K562 (cell line): ENCODE results near the gene AFF1. TPM values are rescaled to one million over a fixed set of nuclear protein-coding genes. Genes with fewer than 3 reads are reported as not detected.

Experiments
- ATAC-seq: fragments of 200-7000 bp; cut with Tn5 transposase; 3 replicates; pipeline ENCODE4 v1.9.1; 2020; ENCODE audit warnings: moderate library complexity
- BruUV-seq: library from RNA; stranded (reverse); fragments of 400-500 nt; replicated peaks from 2 replicates; lab custom pipeline; 2021; lab: Mats Ljungman, UMichigan
- CTCF ChIA-PET: fragments of 300-600 bp; formaldehyde crosslinking; extraction: SDS; loops from one replicate; lab custom pipeline; 2021; ENCODE audit warnings: low intra/inter-chr PET ratio; lab: Yijun Ruan, JAX
- POLR2A ChIA-PET: fragments of 300-600, 350-650 bp; sonication (Branson Sonifier 250); formaldehyde crosslinking; extraction: SDS; loops from one replicate; lab custom pipeline; 2021; ENCODE audit warnings: antibody characterized with exemption, inconsistent platforms; lab: Yijun Ruan, JAX
- DNase-seq, 4 experiments: peaks; one replicate each; pipeline versions ENCODE4 v3.0.0 to v3.0.0-alpha.2; 2011 to 2018; ENCODE audit warnings: low spot score in 3 of 4, mixed read lengths in 3 of 4; ENCODE audit errors: extremely low read depth in 1 of 4
- FAIRE-seq: peaks from 2 replicates; lab custom pipeline; 2011; peaks lifted over from hg19 to GRCh38; lab: Jason Lieb, UNC
- H2AFZ ChIP-seq: 2 replicates; pipeline ENCODE4 v1.6.0; 2011; ENCODE audit warnings: low read depth, low read length, control low read depth, inconsistent platforms
- H3K27ac ChIP-seq: fragments of 200-600 bp; 3 replicates; pipeline ENCODE4 v1.8.0; 2011; ENCODE audit warnings: low read depth, mild to moderate bottlenecking, control low read depth, inconsistent platforms, low read length, moderate library complexity, mixed read lengths; ENCODE audit errors: extremely low read depth
- H3K27me3 ChIP-seq, 2 experiments: fragments of 300-600 bp in 1 of 2; 2 replicates in 1 of 2; 3 replicates in 1 of 2; pipeline versions ENCODE4 v1.6.0 to v1.8.0; 2011; ENCODE audit warnings: inconsistent platforms in 2 of 2, low read length in 2 of 2, mild to moderate bottlenecking in 1 of 2, mixed read lengths in 1 of 2, moderate library complexity in 1 of 2; ENCODE audit not compliant: control insufficient read depth in 2 of 2, insufficient read depth in 2 of 2
- H3K36me3 ChIP-seq: fragments of 300-600 bp; 3 replicates; pipeline ENCODE4 v1.8.0; 2011; ENCODE audit warnings: mild to moderate bottlenecking, low read length, inconsistent platforms; ENCODE audit not compliant: control insufficient read depth, insufficient read depth
- H3K4me1 ChIP-seq, 2 experiments: fragments of 200-600 bp in 1 of 2; replicated peaks in 1 of 2; 2 replicates in 1 of 2; 3 replicates in 1 of 2; pipeline versions ENCODE4 v1.5.1 to v1.8.0; 2011; ENCODE audit warnings: inconsistent platforms in 2 of 2, low read length in 2 of 2, mild to moderate bottlenecking in 1 of 2, mixed read lengths in 1 of 2, moderate library complexity in 1 of 2; ENCODE audit not compliant: control insufficient read depth in 2 of 2, insufficient read depth in 2 of 2
- H3K4me2 ChIP-seq: 2 replicates; pipeline ENCODE4 v1.6.1; 2011; ENCODE audit warnings: low read length, control low read depth, inconsistent platforms, mixed read lengths; ENCODE audit not compliant: insufficient read depth
- H3K4me3 ChIP-seq: fragments of 200-600 bp; sonication (generic), shearing (Covaris generic); 2 replicates; pipeline ENCODE4 v1.5.1; 2016; ENCODE audit warnings: control low read depth, inconsistent platforms
- H3K79me2 ChIP-seq: fragments of 200-600 bp; 3 replicates; pipeline ENCODE4 v1.8.0; 2011; ENCODE audit warnings: low read length, inconsistent platforms; ENCODE audit not compliant: control insufficient read depth, insufficient read depth
- H3K9ac ChIP-seq, 2 experiments: 2 replicates each; pipeline versions ENCODE4 v1.6.0 to v1.6.1; 2011; ENCODE audit warnings: low read depth in 2 of 2, low read length in 2 of 2, control low read depth in 1 of 2, inconsistent platforms in 1 of 2, mild to moderate bottlenecking in 1 of 2, mixed read lengths in 1 of 2; ENCODE audit not compliant: insufficient read depth in 1 of 2
- H3K9me1 ChIP-seq: one replicate; pipeline ENCODE4 v1.6.0; 2011; ENCODE audit warnings: inconsistent platforms, mild to moderate bottlenecking, low read length, moderate library complexity; ENCODE audit not compliant: control insufficient read depth, insufficient read depth
- H3K9me3 ChIP-seq: replicated peaks from 2 replicates; pipeline ENCODE4 v1.5.1; 2011; ENCODE audit warnings: low read depth, low read length, inconsistent platforms; ENCODE audit not compliant: control insufficient read depth, insufficient read depth
- H4K20me1 ChIP-seq: replicated peaks from 2 replicates; pipeline ENCODE4 v1.6.1; 2011; ENCODE audit warnings: low read length, inconsistent platforms, mixed read lengths; ENCODE audit not compliant: control insufficient read depth, insufficient read depth
- CSDE1 ChIP-seq, 2 experiments: fragments of 450-650 bp; IDR thresholded peaks; 2 replicates each; pipeline ENCODE4 v1.6.1; 2016; ENCODE audit warnings: mild to moderate bottlenecking in 1 of 2
- CXXC5 ChIP-seq: fragments of 250-450 bp; sonication (Bioruptor Pico); IDR thresholded peaks from 2 replicates; pipeline ENCODE4 v1.8.0; 2022; ENCODE audit warnings: inconsistent platforms, mild to moderate bottlenecking, moderate library complexity
- FOXA1 ChIP-seq: fragments of 450-650 bp; IDR thresholded peaks from 2 replicates; pipeline ENCODE4 v1.6.1; 2016; ENCODE audit warnings: mild to moderate bottlenecking, borderline replicate concordance
- HMG20A ChIP-seq: fragments of 450-650 bp; formaldehyde crosslinking; conservative IDR thresholded peaks from 2 replicates; pipeline ENCODE4 v1.4.0; 2020; ENCODE audit warnings: mild to moderate bottlenecking, mixed read lengths
- PHF21A ChIP-seq: fragments of 450-650 bp; IDR thresholded peaks from 2 replicates; pipeline ENCODE4 v1.6.1; 2017; ENCODE audit warnings: low read depth, borderline replicate concordance
- POLR2AphosphoS2 ChIP-seq: IDR thresholded peaks from 2 replicates; pipeline ENCODE4 v1.6.1; 2012; ENCODE audit warnings: low read length, improper control_type of control experiment
- RAD51 ChIP-seq: fragments of 450-650 bp; IDR thresholded peaks from 2 replicates; pipeline ENCODE4 v1.7.1; 2016; ENCODE audit warnings: low read depth, mild to moderate bottlenecking, borderline replicate concordance
- THRA ChIP-seq: fragments of 450-650 bp; IDR thresholded peaks from 2 replicates; pipeline ENCODE4 v1.6.1; 2017; ENCODE audit warnings: mild to moderate bottlenecking, moderate library complexity
- ZNF124 ChIP-seq: sonication (generic); formaldehyde crosslinking; IDR thresholded peaks from 2 replicates; pipeline ENCODE4 v1.8.1; 2022; ENCODE audit warnings: missing genetic modification reagents
- ZNF140 ChIP-seq: fragments of 250-450 bp; sonication (Bioruptor Pico); IDR thresholded peaks from 2 replicates; pipeline ENCODE4 v1.8.0; 2021; ENCODE audit warnings: moderate library complexity, mild to moderate bottlenecking, inconsistent platforms
- ZNF197 ChIP-seq: fragments of 200-800 bp; sonication (Bioruptor generic); IDR thresholded peaks from 2 replicates; pipeline ENCODE4 v1.6.1; 2016; ENCODE audit warnings: low read depth, missing genetic modification characterization, missing compliant biosample characterization
- ZSCAN32 ChIP-seq: fragments of 450-650 bp; formaldehyde crosslinking; IDR thresholded peaks from 2 replicates; pipeline ENCODE4 v1.4.0; 2020; ENCODE audit warnings: mild to moderate bottlenecking, moderate library complexity
- WGBS: fragments of 100-300 bp; shearing (Covaris generic); methylation state at CpG from one replicate; pipeline ENCODE4 v1.1.6; 2016; ENCODE audit warnings: low coverage, mixed read lengths; ENCODE audit not compliant: insufficient coverage; ENCODE audit errors: missing lambda C conversion rate; 5-methylcytosine and 5-hydroxymethylcytosine counted together
- in situ Hi-C: fragments of 300-500 bp; cut with MboI; formaldehyde crosslinking; loops from 4 replicates; pipeline ENCODE4 v1.15.0; 2018; ENCODE audit warnings: inconsistent platforms, mixed read lengths
- intact Hi-C: fragments of 100-400 bp; cut with micrococcal nuclease; formaldehyde crosslinking; loops from 2 replicates; pipeline ENCODE4 v1.14.2; 2022
- polyA plus RNA-seq, 8 experiments: library from polyadenylated mRNA; depleted of rRNA in 4 of 8; stranded (reverse) in 5 of 8; unstranded in 3 of 8; fragments of >200 nt; fragmentation: Nextera tagmentation in 2 of 8; fragmentation: Illumina TruSeq in 1 of 8; extraction: Ambion mirVana in 2 of 8; extraction: Trizol in 1 of 8; gene quantifications; 2 replicates each; pipeline versions ENCODE4 v1.2.1 to v1.2.3, GENCODE V29; 2011 to 2014; ENCODE audit warnings: inconsistent platforms in 1 of 8, missing spikeins in 1 of 8
- total RNA-seq, 7 experiments: library from RNA; depleted of rRNA in 6 of 7; stranded (reverse); fragments of >200 nt in 6 of 7; fragmentation: Illumina TruSeq in 2 of 7; extraction: Trizol in 2 of 7; gene quantifications; 2 replicates each; pipeline versions ENCODE4 v1.2.1 to v1.2.3, GENCODE V29; 2011 to 2021; ENCODE audit warnings: low replicate concordance in 1 of 7
- TF ChIP-seq, protein P1 (sequence below): fragments of 200-800 bp; sonication (Bioruptor generic); IDR thresholded peaks from 2 replicates; pipeline ENCODE4 v1.6.1; 2017; ENCODE audit warnings: missing genetic modification characterization, missing compliant biosample characterization
- TF ChIP-seq, protein P2 (sequence below): fragments of 250-450 bp; sonication (Bioruptor Pico); IDR thresholded peaks from 2 replicates; pipeline ENCODE4 v1.4.0; 2020; ENCODE audit warnings: mild to moderate bottlenecking, moderate library complexity

AFF1 gene
- total and polyA plus RNA-seq, 9 of the 15 experiments (the other 6 are each of a cell fraction or from before 2014, with no cell fraction given), result 4.1 to 47.5 (median 17.2) TPM

DNA sequence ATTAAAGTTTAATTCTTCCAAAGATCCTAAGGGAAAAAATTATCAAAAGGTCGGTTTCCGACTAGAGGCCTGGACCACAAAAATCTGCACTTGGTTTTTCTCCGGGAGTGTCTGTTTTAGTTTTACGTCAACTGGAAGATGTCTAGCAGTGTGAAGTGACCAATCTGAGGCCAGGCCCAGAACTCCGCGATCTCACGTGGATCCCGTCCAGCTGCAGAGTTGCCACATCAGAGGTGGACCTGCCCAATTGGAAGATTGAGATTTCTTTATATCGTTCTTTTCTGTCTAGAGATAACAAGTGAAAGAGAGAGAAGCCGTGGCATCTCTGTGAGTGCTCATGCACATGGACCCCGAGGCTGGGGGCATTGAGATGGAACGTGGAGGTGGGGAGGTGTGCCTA is 115.8 kb downstream of the AFF1 start:
- Histone ChIP-seq H3K27me3 (no peaks in the 10 kb centered on the region), H2AFZ (no peak overlapping the region), H3K4me2 (no peak overlapping the region), H4K20me1 (no peaks in the 10 kb centered on the region; the same call in 1 of the 2 replicates), H3K4me1 (peaks cover 14 to 34% of the 10 kb centered on the region in 2 experiments), H3K4me3 (no peak overlapping the region), H3K9me1 (no peaks in the 10 kb centered on the region), H3K36me3 (peaks cover 55% of the 10 kb centered on the region; the same call in 2 of the 3 replicates), H3K9me3 (no peaks in the 10 kb centered on the region), H3K79me2 (peaks cover 90% of the 10 kb centered on the region), H3K9ac (no peak overlapping the region), H3K27ac (no peak overlapping the region)
- POLR2A ChIA-PET, result interaction anchor here (1.0 to 1.4 kb wide), 3 partner anchors 44 to 128 kb away, joined by 3 to 4 read pairs (median 4); no protein-coding TSS in a partner anchor
- BruUV-seq, result no TSS peak
- FAIRE-seq, result no peak
- ATAC-seq, result no peak
- intact Hi-C loops, result loop anchor here (5.0 kb wide), 1 partner anchor 113 kb away; the partner anchor contains the start of gene AFF1
- CTCF ChIA-PET, result interaction anchor here (0.6 kb wide), 1 partner anchor 12 kb away, joined by 4 read pairs; no protein-coding TSS in a partner anchor
- in situ Hi-C loops, result no loop called here
- DNase-seq, result no peak
- TF ChIP-seq CSDE1 (IDR thresholded peaks at IDR 0.05) (no peak), CXXC5 (CRISPR knock-in tag) (no peak), PHF21A (no peak), ZNF197 (CRISPR knock-in tag) (no peak), FOXA1 (no peak), HMG20A (CRISPR knock-in tag) (no peak), THRA (no peak), ZSCAN32 (CRISPR knock-in tag) (no peak), ZNF124 (CRISPR knock-in tag) (no peak), POLR2AphosphoS2 (no peak), RAD51 (no peak), ZNF140 (CRISPR knock-in tag) (no peak)
- TF ChIP-seq, protein P1, sequence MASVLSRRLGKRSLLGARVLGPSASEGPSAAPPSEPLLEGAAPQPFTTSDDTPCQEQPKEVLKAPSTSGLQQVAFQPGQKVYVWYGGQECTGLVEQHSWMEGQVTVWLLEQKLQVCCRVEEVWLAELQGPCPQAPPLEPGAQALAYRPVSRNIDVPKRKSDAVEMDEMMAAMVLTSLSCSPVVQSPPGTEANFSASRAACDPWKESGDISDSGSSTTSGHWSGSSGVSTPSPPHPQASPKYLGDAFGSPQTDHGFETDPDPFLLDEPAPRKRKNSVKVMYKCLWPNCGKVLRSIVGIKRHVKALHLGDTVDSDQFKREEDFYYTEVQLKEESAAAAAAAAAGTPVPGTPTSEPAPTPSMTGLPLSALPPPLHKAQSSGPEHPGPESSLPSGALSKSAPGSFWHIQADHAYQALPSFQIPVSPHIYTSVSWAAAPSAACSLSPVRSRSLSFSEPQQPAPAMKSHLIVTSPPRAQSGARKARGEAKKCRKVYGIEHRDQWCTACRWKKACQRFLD (CRISPR knock-in tag), result no peak
- TF ChIP-seq, protein P2, sequence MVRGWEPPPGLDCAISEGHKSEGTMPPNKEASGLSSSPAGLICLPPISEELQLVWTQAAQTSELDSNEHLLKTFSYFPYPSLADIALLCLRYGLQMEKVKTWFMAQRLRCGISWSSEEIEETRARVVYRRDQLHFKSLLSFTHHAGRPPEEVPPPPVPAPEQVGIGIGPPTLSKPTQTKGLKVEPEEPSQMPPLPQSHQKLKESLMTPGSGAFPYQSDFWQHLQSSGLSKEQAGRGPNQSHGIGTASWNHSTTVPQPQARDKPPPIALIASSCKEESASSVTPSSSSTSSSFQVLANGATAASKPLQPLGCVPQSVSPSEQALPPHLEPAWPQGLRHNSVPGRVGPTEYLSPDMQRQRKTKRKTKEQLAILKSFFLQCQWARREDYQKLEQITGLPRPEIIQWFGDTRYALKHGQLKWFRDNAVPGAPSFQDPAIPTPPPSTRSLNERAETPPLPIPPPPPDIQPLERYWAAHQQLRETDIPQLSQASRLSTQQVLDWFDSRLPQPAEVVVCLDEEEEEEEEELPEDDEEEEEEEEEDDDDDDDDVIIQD, result no peak
- WGBS, result 79% methylated on average over 12 of the region's 12 CpGs
